G401.6 (cell line): ENCODE data around the gene DAD1.
"Not testable (repeated sequence)": the region's sequence is repeated elsewhere in the genome, so short reads cannot be mapped to it uniquely, and the experiment has no call there.

Source experiments
- FAIRE-seq: peaks from 2 replicates; lab custom pipeline; 2012; peaks lifted over from hg19 to GRCh38; lab: Jason Lieb, UNC

The DAD1 gene

GRCh38 chr14:22598896-22599244, 9.8 kb upstream of the DAD1 start:
- FAIRE-seq, result no peak

- no peak for FAIRE-seq
Observed at GRCh38 chr14:22598099-22598895, 9.3 kb upstream of the DAD1 start, which contains the start of gene ABHD4. Gene ABHD4, plus strand, starts transcription at chr14:22598300. Its CDS starts 7 bp downstream, at chr14:22598307.

- FAIRE-seq, result no peak
Observed at GRCh38 chr14:22597771-22598098, 8.7 kb upstream of the DAD1 start.

- FAIRE-seq, result no peak
Observed at GRCh38 chr14:22597265-22597664, 8.2 kb upstream of the DAD1 start.

GRCh38 chr14:22596354-22596879, 7.4 kb upstream of the DAD1 start:
- no peak for FAIRE-seq

GRCh38 chr14:22594156-22594716, 5.2 kb upstream of the DAD1 start:
- no peak for FAIRE-seq

- no peak for FAIRE-seq
Observed at GRCh38 chr14:22593601-22594000, 4.6 kb upstream of the DAD1 start.

- no peak for FAIRE-seq
Observed at GRCh38 chr14:22593189-22593588, 4.2 kb upstream of the DAD1 start.

- no peak for FAIRE-seq
Observed at GRCh38 chr14:22588526-22589095, 413 bp downstream of the DAD1 start.

- not testable (repeated sequence) for FAIRE-seq
Observed at GRCh38 chr14:22587677-22588422, 1.2 kb downstream of the DAD1 start.

GRCh38 chr14:22587247-22587646, 1.8 kb downstream of the DAD1 start:
- no peak for FAIRE-seq

- FAIRE-seq, result no peak
Observed at GRCh38 chr14:22583994-22584393, 5.0 kb downstream of the DAD1 start.

GRCh38 chr14:22580625-22581024, 8.4 kb downstream of the DAD1 start:
- no peak for FAIRE-seq

GRCh38 chr14:22579881-22580280, 9.1 kb downstream of the DAD1 start:
- FAIRE-seq, result no peak

GRCh38 chr14:22579236-22579635, 9.8 kb downstream of the DAD1 start:
- FAIRE-seq, result no peak

GRCh38 chr14:22577334-22577908, 11.6 kb downstream of the DAD1 start:
- FAIRE-seq, result no peak

- FAIRE-seq, result no peak
Observed at GRCh38 chr14:22573804-22574203, 15.2 kb downstream of the DAD1 start.

- no peak for FAIRE-seq
Observed at GRCh38 chr14:22572562-22573058, 16.4 kb downstream of the DAD1 start.

- FAIRE-seq, result peak; percentile 98
Observed at GRCh38 chr14:22570132-22570949, 18.7 kb downstream of the DAD1 start.

GRCh38 chr14:22569737-22570131, 19.3 kb downstream of the DAD1 start:
- FAIRE-seq, result no peak

- FAIRE-seq, result no peak
Observed at GRCh38 chr14:22569106-22569736, 19.8 kb downstream of the DAD1 start.
